Peyer's patch (tissue), 4 donors: ENCODE results near the gene PAN3.

ENCODE experiments used
- POLR2A ChIP-seq, 2 donors: fragments of 450-650 bp; IDR thresholded peaks; one replicate each; pipeline ENCODE4 v1.5.1; 2017; ENCODE audit warnings: antibody characterized with exemption in 2 of 2, mild to moderate bottlenecking in 2 of 2, moderate library complexity in 2 of 2
- TF ChIP-seq, protein P1 (sequence below), 6 experiments: fragments of 450-650 bp in 4 of 6; fragments of 200-600 bp in 2 of 6; sonication (generic) in 1 of 6; IDR thresholded peaks; one replicate each; pipeline ENCODE4 v1.5.1; 2017 to 2019; ENCODE audit warnings: antibody characterized with exemption in 6 of 6, mild to moderate bottlenecking in 3 of 6, moderate library complexity in 1 of 6

- TF ChIP-seq, protein P1, sequence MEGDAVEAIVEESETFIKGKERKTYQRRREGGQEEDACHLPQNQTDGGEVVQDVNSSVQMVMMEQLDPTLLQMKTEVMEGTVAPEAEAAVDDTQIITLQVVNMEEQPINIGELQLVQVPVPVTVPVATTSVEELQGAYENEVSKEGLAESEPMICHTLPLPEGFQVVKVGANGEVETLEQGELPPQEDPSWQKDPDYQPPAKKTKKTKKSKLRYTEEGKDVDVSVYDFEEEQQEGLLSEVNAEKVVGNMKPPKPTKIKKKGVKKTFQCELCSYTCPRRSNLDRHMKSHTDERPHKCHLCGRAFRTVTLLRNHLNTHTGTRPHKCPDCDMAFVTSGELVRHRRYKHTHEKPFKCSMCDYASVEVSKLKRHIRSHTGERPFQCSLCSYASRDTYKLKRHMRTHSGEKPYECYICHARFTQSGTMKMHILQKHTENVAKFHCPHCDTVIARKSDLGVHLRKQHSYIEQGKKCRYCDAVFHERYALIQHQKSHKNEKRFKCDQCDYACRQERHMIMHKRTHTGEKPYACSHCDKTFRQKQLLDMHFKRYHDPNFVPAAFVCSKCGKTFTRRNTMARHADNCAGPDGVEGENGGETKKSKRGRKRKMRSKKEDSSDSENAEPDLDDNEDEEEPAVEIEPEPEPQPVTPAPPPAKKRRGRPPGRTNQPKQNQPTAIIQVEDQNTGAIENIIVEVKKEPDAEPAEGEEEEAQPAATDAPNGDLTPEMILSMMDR (IDR thresholded peaks at IDR 0.05) = no peak
- no peak for TF ChIP-seq POLR2A (IDR thresholded peaks at IDR 0.05)
Observed at GRCh38 chr13:28306325-28306724, 168.0 kb downstream of the PAN3 start.
